Activated T-helper 1 cell treated with anti-CD3 and anti-CD28 coated beads, Interleukin-12 subunit alpha, Interleukin-12 subunit beta, Interleukin-2, Interleukin-4 antibody, amounts not matched to agents 30 ng/mL and 10 ng/mL and 1 ng/mL, durations not matched to agents 14 hours and 24 hours and 36 hours (primary cell): ENCODE data around the gene PARP8. TPM values are rescaled to one million over a fixed set of nuclear protein-coding genes. Genes with fewer than 3 reads are reported as not detected.
A peak's percentile ranks its signal among the peaks of the same experiment; 100 is the strongest.
"Not testable (repeated sequence)": the region's sequence is repeated elsewhere in the genome, so short reads cannot be mapped to it uniquely, and the experiment has no call there.

Source experiments
- DNase-seq: peaks from one replicate; pipeline ENCODE4 v3.0.0; 2021; ENCODE audit warnings: low spot score
- H3K27ac Mint-ChIP-seq: one replicate; pipeline ENCODE4 v1.8.0; 2021; ENCODE audit warnings: mild to moderate bottlenecking, mixed read lengths
- H3K27me3 Mint-ChIP-seq: one replicate; pipeline ENCODE4 v1.8.0; 2022; ENCODE audit warnings: mild to moderate bottlenecking, moderate library complexity, mixed read lengths; ENCODE audit not compliant: insufficient read depth
- H3K36me3 Mint-ChIP-seq: one replicate; pipeline ENCODE4 v1.8.0; 2021; ENCODE audit warnings: low read depth, mixed read lengths
- H3K4me1 Mint-ChIP-seq: one replicate; pipeline ENCODE4 v1.8.0; 2021; ENCODE audit warnings: low read depth, mixed read lengths
- H3K4me3 Mint-ChIP-seq: one replicate; pipeline ENCODE4 v1.8.0; 2021; ENCODE audit warnings: mild to moderate bottlenecking, moderate library complexity, mixed read lengths
- H3K9me3 Mint-ChIP-seq: one replicate; pipeline ENCODE4 v1.8.0; 2021; ENCODE audit warnings: mixed read lengths
- intact Hi-C: fragments of 100-400 bp; cut with micrococcal nuclease; formaldehyde crosslinking; loops from one replicate; pipeline ENCODE4 v1.15.1; 2024
- total RNA-seq: library from RNA; stranded (reverse); gene quantifications from 2 replicates; pipeline ENCODE4 v1.2.3, GENCODE V29; 2022

PARP8 gene
- total RNA-seq, 1 donor from 2014 or later = 22.9 TPM

DNA sequence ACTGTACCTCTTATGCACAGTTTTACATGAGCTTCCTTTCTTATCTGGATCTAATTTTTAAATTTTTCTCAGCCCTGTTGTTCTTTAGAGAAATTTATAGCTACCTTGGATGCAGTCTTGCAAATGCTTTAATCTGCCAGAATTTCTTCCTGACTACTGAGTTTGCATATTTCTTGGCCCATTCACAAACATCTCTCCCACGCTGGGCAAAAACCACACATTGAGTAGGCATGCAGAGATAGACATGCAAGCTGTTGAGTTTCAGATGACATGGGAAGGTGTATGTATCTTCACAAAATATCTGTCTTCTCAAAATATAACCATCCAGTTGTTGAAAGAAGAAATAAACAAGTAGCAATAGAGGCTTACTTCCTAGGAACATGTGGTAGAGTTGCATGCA is 101.2 kb downstream of the PARP8 start:
- H3K4me3 Mint-ChIP-seq = no peak overlapping the region
- H3K27me3 Mint-ChIP-seq = no peaks in the 10 kb centered on the region
- intact Hi-C loops = no loop called here
- DNase-seq = no peak
- peaks cover 5% of the 10 kb centered on the region for H3K9me3 Mint-ChIP-seq
- peaks cover 24% of the 10 kb centered on the region for H3K4me1 Mint-ChIP-seq
- peak overlapping the region; percentile 11 for H3K27ac Mint-ChIP-seq
- H3K36me3 Mint-ChIP-seq = peaks cover 32% of the 10 kb centered on the region

GRCh38 chr5:50768634-50769033 is 102.2 kb downstream of the PARP8 start:
- Mint-ChIP-seq H3K27ac (no peak overlapping the region), H3K27me3 (no peaks in the 10 kb centered on the region), H3K4me1 (peaks cover 24% of the 10 kb centered on the region), H3K36me3 (peaks cover 35% of the 10 kb centered on the region), H3K4me3 (no peak overlapping the region), H3K9me3 (peaks cover 13% of the 10 kb centered on the region)
- DNase-seq = no peak
- intact Hi-C loops = no loop called here

DNA sequence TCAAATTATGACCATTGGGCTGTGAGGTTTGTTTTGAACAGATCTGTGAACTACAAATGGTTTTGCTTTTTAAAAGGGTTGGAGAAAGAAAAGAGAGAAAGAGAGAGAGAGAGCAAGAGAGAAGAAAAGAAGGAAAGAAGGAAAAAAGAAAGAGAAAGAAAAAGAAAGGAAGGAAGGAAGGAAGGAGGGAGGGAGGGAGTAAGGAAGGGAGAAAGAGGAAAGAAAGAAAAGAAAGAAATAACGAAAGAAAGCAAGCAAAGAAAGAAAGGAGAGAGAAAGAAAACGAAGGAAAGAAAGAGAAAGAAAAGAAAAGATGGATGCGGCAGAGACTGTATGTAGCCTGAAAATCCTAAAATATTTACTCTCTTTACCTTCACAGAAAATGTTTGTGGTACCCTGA is 104.0 kb downstream of the PARP8 start:
- Mint-ChIP-seq H3K36me3 (peaks cover 42% of the 10 kb centered on the region), H3K27me3 (no peaks in the 10 kb centered on the region), H3K4me1 (peaks cover 18% of the 10 kb centered on the region), H3K4me3 (no peak overlapping the region), H3K9me3 (peaks cover 17% of the 10 kb centered on the region), H3K27ac (no peak overlapping the region)
- no peak for DNase-seq
- intact Hi-C loops = no loop called here

DNA sequence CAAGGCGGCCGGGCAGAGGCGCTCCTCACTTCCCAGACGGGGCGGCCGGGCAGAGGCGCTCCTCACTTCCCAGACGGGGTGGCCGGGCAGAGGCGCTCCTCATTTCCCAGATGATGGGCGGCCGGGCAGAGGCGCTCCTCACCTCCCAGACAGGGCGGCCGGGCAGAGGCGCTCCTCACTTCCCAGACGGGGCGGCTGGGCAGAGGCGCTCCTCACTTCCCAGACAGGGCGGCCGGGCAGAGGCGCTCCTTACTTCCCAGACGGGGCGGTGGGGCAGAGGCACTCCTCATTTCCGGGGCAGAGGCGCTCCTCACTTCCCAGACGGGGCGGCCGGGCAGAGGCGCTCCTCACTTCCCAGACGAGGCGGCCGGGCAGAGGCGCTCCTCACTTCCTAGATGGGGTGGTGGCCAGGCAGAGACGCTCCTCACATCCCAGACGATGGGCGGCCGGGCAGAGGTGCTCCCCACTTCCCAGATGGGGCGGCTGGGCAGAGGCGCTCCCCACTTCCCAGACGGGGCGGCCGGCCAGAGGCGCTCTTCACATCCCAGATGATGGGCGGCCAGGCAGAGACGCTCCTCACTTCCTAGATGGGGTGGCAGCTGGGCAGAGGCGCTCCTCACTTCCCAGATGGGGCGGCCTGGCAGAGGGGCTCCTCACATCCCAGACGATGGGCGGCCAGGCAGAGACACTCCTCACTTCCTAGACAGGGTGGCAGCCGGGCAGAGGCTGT is 108.2 kb downstream of the PARP8 start:
- DNase-seq, H3K4me3 Mint-ChIP-seq, intact Hi-C loops, H3K27ac Mint-ChIP-seq, H3K27me3 Mint-ChIP-seq, H3K4me1 Mint-ChIP-seq: not testable (repeated sequence)
- Mint-ChIP-seq H3K36me3 (peaks cover 48% of the 10 kb centered on the region), H3K9me3 (peaks cover 17% of the 10 kb centered on the region)

DNA sequence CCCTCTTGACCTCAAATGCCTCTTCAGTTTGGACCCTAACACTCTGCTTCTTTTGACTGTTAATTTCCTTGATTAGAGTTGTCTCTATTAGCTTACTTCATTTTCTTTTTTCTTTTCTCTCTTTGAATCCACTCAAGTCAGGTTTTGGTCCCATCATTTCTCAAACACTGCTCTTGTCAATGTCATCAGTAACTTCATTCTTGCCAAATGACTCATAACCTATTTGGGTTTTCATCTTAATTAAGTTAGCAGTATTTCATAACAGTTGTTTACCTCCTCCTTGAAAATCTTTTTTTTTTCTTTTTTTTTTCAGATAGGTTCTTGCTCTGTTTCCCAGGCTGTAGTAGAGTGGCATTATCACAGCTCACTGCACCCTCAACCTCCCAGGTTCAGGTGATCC is 119.6 kb downstream of the PARP8 start:
- Mint-ChIP-seq H3K27ac (no peak overlapping the region), H3K4me3 (no peak overlapping the region), H3K36me3 (peaks cover 38% of the 10 kb centered on the region)

GRCh38 chr5:50791813-50792212 is 125.4 kb downstream of the PARP8 start:
- Mint-ChIP-seq H3K36me3 (peaks cover 38% of the 10 kb centered on the region), H3K9me3 (no peaks in the 10 kb centered on the region), H3K4me3 (no peak overlapping the region), H3K27ac (no peak overlapping the region), H3K4me1 (peaks cover 6% of the 10 kb centered on the region), H3K27me3 (no peaks in the 10 kb centered on the region)
- DNase-seq = no peak
- intact Hi-C loops = no loop called here

More for the DNA sequence above, 119.6 kb downstream of the PARP8 start:
- Mint-ChIP-seq H3K27me3 (no peaks in the 10 kb centered on the region), H3K9me3 (no peaks in the 10 kb centered on the region), H3K4me1 (peaks cover 12% of the 10 kb centered on the region)
- DNase-seq = no peak
- intact Hi-C loops = no loop called here

GRCh38 chr5:50792843-50793242 is 126.4 kb downstream of the PARP8 start:
- intact Hi-C loops = no loop called here
- Mint-ChIP-seq H3K27ac (no peak overlapping the region), H3K4me1 (no peaks in the 10 kb centered on the region), H3K36me3 (peaks cover 35% of the 10 kb centered on the region), H3K4me3 (no peak overlapping the region), H3K27me3 (no peaks in the 10 kb centered on the region), H3K9me3 (no peaks in the 10 kb centered on the region)
- no peak for DNase-seq

GRCh38 chr5:50794812-50795211 is 128.4 kb downstream of the PARP8 start:
- Mint-ChIP-seq H3K27me3 (no peaks in the 10 kb centered on the region), H3K4me1 (peaks cover 5% of the 10 kb centered on the region), H3K9me3 (no peaks in the 10 kb centered on the region), H3K27ac (no peak overlapping the region), H3K4me3 (no peak overlapping the region), H3K36me3 (peaks cover 46% of the 10 kb centered on the region)
- intact Hi-C loops = no loop called here
- DNase-seq = no peak

GRCh38 chr5:50798002-50798401 is 131.6 kb downstream of the PARP8 start:
- H3K36me3 Mint-ChIP-seq = peaks cover 51% of the 10 kb centered on the region

GRCh38 chr5:50799596-50799995 is 133.2 kb downstream of the PARP8 start:
- no peak overlapping the region for H3K27ac Mint-ChIP-seq
- DNase-seq = no peak
- H3K36me3 Mint-ChIP-seq = peaks cover 62% of the 10 kb centered on the region
- no peaks in the 10 kb centered on the region for H3K27me3 Mint-ChIP-seq
- intact Hi-C loops = no loop called here
- peaks cover 23% of the 10 kb centered on the region for H3K9me3 Mint-ChIP-seq
- H3K4me3 Mint-ChIP-seq = no peak overlapping the region
- peaks cover 18% of the 10 kb centered on the region for H3K4me1 Mint-ChIP-seq

More at GRCh38 chr5:50798002-50798401, 131.6 kb downstream of the PARP8 start:
- Mint-ChIP-seq H3K27ac (no peak overlapping the region), H3K9me3 (peaks cover 19% of the 10 kb centered on the region), H3K4me1 (peaks cover 18% of the 10 kb centered on the region), H3K27me3 (no peaks in the 10 kb centered on the region), H3K4me3 (no peak overlapping the region)
- intact Hi-C loops = no loop called here
- DNase-seq = no peak

- Mint-ChIP-seq H3K36me3 (peaks cover 54% of the 10 kb centered on the region), H3K4me3 (no peak overlapping the region)
Observed at GRCh38 chr5:50800410-50800809, 134.0 kb downstream of the PARP8 start.

GRCh38 chr5:50807661-50808060 is 141.2 kb downstream of the PARP8 start:
- Mint-ChIP-seq H3K36me3 (peaks cover 49% of the 10 kb centered on the region), H3K27me3 (no peaks in the 10 kb centered on the region), H3K4me3 (no peak overlapping the region), H3K4me1 (no peaks in the 10 kb centered on the region), H3K27ac (no peak overlapping the region), H3K9me3 (peaks cover 24% of the 10 kb centered on the region)
- DNase-seq = no peak
- intact Hi-C loops = no loop called here

More at GRCh38 chr5:50800410-50800809, 134.0 kb downstream of the PARP8 start:
- H3K27ac Mint-ChIP-seq = no peak overlapping the region
- no peak for DNase-seq
- intact Hi-C loops = no loop called here
- peaks cover 23% of the 10 kb centered on the region for H3K9me3 Mint-ChIP-seq
- no peaks in the 10 kb centered on the region for H3K27me3 Mint-ChIP-seq
- H3K4me1 Mint-ChIP-seq = peaks cover 18% of the 10 kb centered on the region

GRCh38 chr5:50808406-50808805 is 142.0 kb downstream of the PARP8 start:
- no peaks in the 10 kb centered on the region for H3K27me3 Mint-ChIP-seq
- no peak for DNase-seq
- H3K9me3 Mint-ChIP-seq = peaks cover 16% of the 10 kb centered on the region
- no peak overlapping the region for H3K4me3 Mint-ChIP-seq
- H3K4me1 Mint-ChIP-seq = no peaks in the 10 kb centered on the region
- intact Hi-C loops = no loop called here
- peaks cover 42% of the 10 kb centered on the region for H3K36me3 Mint-ChIP-seq
- H3K27ac Mint-ChIP-seq = no peak overlapping the region

- peaks cover 37% of the 10 kb centered on the region for H3K36me3 Mint-ChIP-seq
- DNase-seq, H3K27me3 Mint-ChIP-seq, H3K4me1 Mint-ChIP-seq, intact Hi-C loops, H3K27ac Mint-ChIP-seq, H3K4me3 Mint-ChIP-seq: not testable (repeated sequence)
- peaks cover 16% of the 10 kb centered on the region for H3K9me3 Mint-ChIP-seq
Observed at GRCh38 chr5:50811746-50812145, 145.3 kb downstream of the PARP8 start.
